ENCODE results near the gene KCNMB1.

KCNMB1 gene

GRCh38 chr5:170332058-170332457 is 57.1 kb downstream of the KCNMB1 start:
- TF ChIP-seq CTCF (IDR thresholded peaks at IDR 0.05; ENCODE audit: borderline replicate concordance, insufficient read depth, low read depth, low read length), result no peak
- no peak overlapping the region for H3K4me3 ChIP-seq (ENCODE audit: low read depth, low read length)

- TF ChIP-seq CTCF (IDR thresholded peaks at IDR 0.05; ENCODE audit: borderline replicate concordance, insufficient read depth, low read depth, low read length), result no peak
Observed at GRCh38 chr5:170330568-170331054, 58.6 kb downstream of the KCNMB1 start.

GRCh38 chr5:170329524-170329923 is 59.6 kb downstream of the KCNMB1 start:
- TF ChIP-seq CTCF (IDR thresholded peaks at IDR 0.05; ENCODE audit: borderline replicate concordance, insufficient read depth, low read depth, low read length), result no peak
- H3K4me3 ChIP-seq (ENCODE audit: low read depth, low read length), result no peak overlapping the region

More at GRCh38 chr5:170330568-170331054, 58.6 kb downstream of the KCNMB1 start:
- no peak overlapping the region for H3K4me3 ChIP-seq (ENCODE audit: low read depth, low read length)

- H3K4me3 ChIP-seq (ENCODE audit: low read depth, low read length), result peak overlapping the region; percentile 15
- no peak for TF ChIP-seq CTCF (IDR thresholded peaks at IDR 0.05; ENCODE audit: borderline replicate concordance, insufficient read depth, low read depth, low read length)
Observed at GRCh38 chr5:170327829-170328228, 61.3 kb downstream of the KCNMB1 start.

- TF ChIP-seq CTCF (IDR thresholded peaks at IDR 0.05; ENCODE audit: borderline replicate concordance, insufficient read depth, low read depth, low read length), result no peak
- H3K4me3 ChIP-seq (ENCODE audit: low read depth, low read length), result no peak overlapping the region
Observed at GRCh38 chr5:170327168-170327567, 62.0 kb downstream of the KCNMB1 start.

Data from GM12875 (cell line).